ENCODE results near the gene SLC24A3.

The SLC24A3 gene

GRCh38 chr20:19244291-19244690 is 31.8 kb downstream of the SLC24A3 start:
- H3K9me3 ChIP-seq (ENCODE audit: insufficient read depth, low read depth, low read length) = no peaks in the 10 kb centered on the region
- H3K27ac ChIP-seq (ENCODE audit: low read length) = no peak overlapping the region
- H3K36me3 ChIP-seq (ENCODE audit: insufficient read depth, low read depth, low read length) = no peaks in the 10 kb centered on the region
- H3K9ac ChIP-seq (ENCODE audit: low read depth, low read length) = no peak overlapping the region
- H3K4me3 ChIP-seq (ENCODE audit: low read length) = no peak overlapping the region
- H3K4me1 ChIP-seq (ENCODE audit: insufficient read depth, low read length) = 0 out of 2 replicates have a peak, but pooled peaks cover 4% of the 10 kb centered on the region
- H3K27me3 ChIP-seq (ENCODE audit: insufficient read depth, low read length) = no peaks in the 10 kb centered on the region

- no peaks in the 10 kb centered on the region for H3K4me1 ChIP-seq (ENCODE audit: insufficient read depth, low read length)
- no peak overlapping the region for H3K27ac ChIP-seq (ENCODE audit: low read length)
- H3K27me3 ChIP-seq (ENCODE audit: insufficient read depth, low read length) = no peaks in the 10 kb centered on the region
- H3K36me3 ChIP-seq (ENCODE audit: insufficient read depth, low read depth, low read length) = no peaks in the 10 kb centered on the region
- no peak overlapping the region for H3K4me3 ChIP-seq (ENCODE audit: low read length)
- no peak overlapping the region for H3K9ac ChIP-seq (ENCODE audit: low read depth, low read length)
- H3K9me3 ChIP-seq (ENCODE audit: insufficient read depth, low read depth, low read length) = no peaks in the 10 kb centered on the region
Measured at GRCh38 chr20:19249106-19249879, 36.9 kb downstream of the SLC24A3 start.

GRCh38 chr20:19250346-19250745 is 37.9 kb downstream of the SLC24A3 start:
- Histone ChIP-seq H3K36me3 (ENCODE audit: insufficient read depth, low read depth, low read length) (no peaks in the 10 kb centered on the region), H3K9ac (ENCODE audit: low read depth, low read length) (no peak overlapping the region), H3K4me3 (ENCODE audit: low read length) (no peak overlapping the region), H3K4me1 (ENCODE audit: insufficient read depth, low read length) (no peaks in the 10 kb centered on the region), H3K9me3 (ENCODE audit: insufficient read depth, low read depth, low read length) (no peaks in the 10 kb centered on the region), H3K27ac (ENCODE audit: low read length) (no peak overlapping the region), H3K27me3 (ENCODE audit: insufficient read depth, low read length) (no peaks in the 10 kb centered on the region)

- Histone ChIP-seq H3K9me3 (ENCODE audit: insufficient read depth, low read depth, low read length) (no peaks in the 10 kb centered on the region), H3K9ac (ENCODE audit: low read depth, low read length) (no peak overlapping the region), H3K27me3 (ENCODE audit: insufficient read depth, low read length) (no peaks in the 10 kb centered on the region), H3K36me3 (ENCODE audit: insufficient read depth, low read depth, low read length) (no peaks in the 10 kb centered on the region), H3K4me3 (ENCODE audit: low read length) (no peak overlapping the region), H3K4me1 (ENCODE audit: insufficient read depth, low read length) (no peaks in the 10 kb centered on the region), H3K27ac (ENCODE audit: low read length) (no peak overlapping the region)
Measured at GRCh38 chr20:19251506-19251905, 39.1 kb downstream of the SLC24A3 start.

- H3K27ac ChIP-seq (ENCODE audit: low read length) = no peak overlapping the region
Measured at GRCh38 chr20:19251958-19252357, 39.5 kb downstream of the SLC24A3 start.

GRCh38 chr20:19252451-19253120 is 40.1 kb downstream of the SLC24A3 start:
- Histone ChIP-seq H3K9me3 (ENCODE audit: insufficient read depth, low read depth, low read length) (no peaks in the 10 kb centered on the region), H3K27ac (ENCODE audit: low read length) (no peak overlapping the region), H3K27me3 (ENCODE audit: insufficient read depth, low read length) (no peaks in the 10 kb centered on the region)

More at GRCh38 chr20:19251958-19252357, 39.5 kb downstream of the SLC24A3 start:
- no peaks in the 10 kb centered on the region for H3K36me3 ChIP-seq (ENCODE audit: insufficient read depth, low read depth, low read length)
- H3K4me1 ChIP-seq (ENCODE audit: insufficient read depth, low read length) = no peaks in the 10 kb centered on the region
- H3K27me3 ChIP-seq (ENCODE audit: insufficient read depth, low read length) = no peaks in the 10 kb centered on the region
- H3K9ac ChIP-seq (ENCODE audit: low read depth, low read length) = no peak overlapping the region
- H3K4me3 ChIP-seq (ENCODE audit: low read length) = no peak overlapping the region
- H3K9me3 ChIP-seq (ENCODE audit: insufficient read depth, low read depth, low read length) = no peaks in the 10 kb centered on the region

GRCh38 chr20:19253316-19253715 is 40.9 kb downstream of the SLC24A3 start:
- no peaks in the 10 kb centered on the region for H3K27me3 ChIP-seq (ENCODE audit: insufficient read depth, low read length)
- H3K4me3 ChIP-seq (ENCODE audit: low read length) = no peak overlapping the region
- no peaks in the 10 kb centered on the region for H3K4me1 ChIP-seq (ENCODE audit: insufficient read depth, low read length)
- no peaks in the 10 kb centered on the region for H3K9me3 ChIP-seq (ENCODE audit: insufficient read depth, low read depth, low read length)
- no peaks in the 10 kb centered on the region for H3K36me3 ChIP-seq (ENCODE audit: insufficient read depth, low read depth, low read length)
- H3K9ac ChIP-seq (ENCODE audit: low read depth, low read length) = no peak overlapping the region; the same call in 1 of the 2 replicates
- no peak overlapping the region for H3K27ac ChIP-seq (ENCODE audit: low read length)

More at GRCh38 chr20:19252451-19253120, 40.1 kb downstream of the SLC24A3 start:
- Histone ChIP-seq H3K9ac (ENCODE audit: low read depth, low read length) (no peak overlapping the region), H3K36me3 (ENCODE audit: insufficient read depth, low read depth, low read length) (no peaks in the 10 kb centered on the region), H3K4me3 (ENCODE audit: low read length) (no peak overlapping the region), H3K4me1 (ENCODE audit: insufficient read depth, low read length) (no peaks in the 10 kb centered on the region)

- Histone ChIP-seq H3K9me3 (ENCODE audit: insufficient read depth, low read depth, low read length) (no peaks in the 10 kb centered on the region), H3K27me3 (ENCODE audit: insufficient read depth, low read length) (no peaks in the 10 kb centered on the region), H3K27ac (ENCODE audit: low read length) (no peak overlapping the region), H3K4me3 (ENCODE audit: low read length) (no peak overlapping the region), H3K4me1 (ENCODE audit: insufficient read depth, low read length) (no peaks in the 10 kb centered on the region), H3K36me3 (ENCODE audit: insufficient read depth, low read depth, low read length) (no peaks in the 10 kb centered on the region), H3K9ac (ENCODE audit: low read depth, low read length) (no peak overlapping the region)
Measured at GRCh38 chr20:19253916-19254820, 41.7 kb downstream of the SLC24A3 start.

GRCh38 chr20:19254956-19255355 is 42.5 kb downstream of the SLC24A3 start:
- H3K9ac ChIP-seq (ENCODE audit: low read depth, low read length) = no peak overlapping the region
- no peaks in the 10 kb centered on the region for H3K36me3 ChIP-seq (ENCODE audit: insufficient read depth, low read depth, low read length)
- H3K27me3 ChIP-seq (ENCODE audit: insufficient read depth, low read length) = no peaks in the 10 kb centered on the region
- H3K9me3 ChIP-seq (ENCODE audit: insufficient read depth, low read depth, low read length) = no peaks in the 10 kb centered on the region
- no peaks in the 10 kb centered on the region for H3K4me1 ChIP-seq (ENCODE audit: insufficient read depth, low read length)
- no peak overlapping the region for H3K27ac ChIP-seq (ENCODE audit: low read length)
- H3K4me3 ChIP-seq (ENCODE audit: low read length) = no peak overlapping the region

GRCh38 chr20:19256085-19256484 is 43.6 kb downstream of the SLC24A3 start:
- Histone ChIP-seq H3K9me3 (ENCODE audit: insufficient read depth, low read depth, low read length) (no peaks in the 10 kb centered on the region), H3K36me3 (ENCODE audit: insufficient read depth, low read depth, low read length) (no peaks in the 10 kb centered on the region), H3K4me1 (ENCODE audit: insufficient read depth, low read length) (no peaks in the 10 kb centered on the region), H3K9ac (ENCODE audit: low read depth, low read length) (no peak overlapping the region), H3K27me3 (ENCODE audit: insufficient read depth, low read length) (no peaks in the 10 kb centered on the region), H3K4me3 (ENCODE audit: low read length) (no peak overlapping the region), H3K27ac (ENCODE audit: low read length) (no peak overlapping the region)

GRCh38 chr20:19256906-19257595 is 44.6 kb downstream of the SLC24A3 start:
- Histone ChIP-seq H3K4me1 (ENCODE audit: insufficient read depth, low read length) (no peaks in the 10 kb centered on the region), H3K36me3 (ENCODE audit: insufficient read depth, low read depth, low read length) (no peaks in the 10 kb centered on the region), H3K27me3 (ENCODE audit: insufficient read depth, low read length) (no peaks in the 10 kb centered on the region), H3K9ac (ENCODE audit: low read depth, low read length) (no peak overlapping the region), H3K9me3 (ENCODE audit: insufficient read depth, low read depth, low read length) (no peaks in the 10 kb centered on the region), H3K4me3 (ENCODE audit: low read length) (no peak overlapping the region), H3K27ac (ENCODE audit: low read length) (no peak overlapping the region)

All from iPS-20b (cell line).